Measurements from ENCODE around the gene USP2. TPM values are rescaled to one million over a fixed set of nuclear protein-coding genes. Genes with fewer than 3 reads are reported as not detected.

Gene USP2
- total RNA-seq, 1 experiment from 2014 or later, result 0.14 TPM

GRCh38 chr11:119316016-119316728 lies 65.3 kb downstream of the USP2 start:
- no peak overlapping the region for H3K27ac Mint-ChIP-seq (ENCODE audit: low read depth, unreplicated experiment)
- intact Hi-C loops (cut with micrococcal nuclease), result no loop called here
- POLR2A ChIA-PET, result interaction anchor here (0.6 to 0.9 kb wide), 2 partner anchors 18 to 214 kb away, joined by 3 read pairs; partner anchors contain the start of genes DPAGT1 and RNF26

GRCh38 chr11:119315131-119316015 lies 66.1 kb downstream of the USP2 start:
- ChIA-PET CTCF (interaction anchor here (0.6 to 2.4 kb wide), 3 partner anchors 8 to 40 kb away, joined by 4 to 9 read pairs (median 7); no protein-coding TSS in a partner anchor), POLR2A (interaction anchor here (0.9 kb wide), 1 partner anchor 19 kb away, joined by 3 read pairs; the partner anchor contains the start of gene RNF26)
- TF ChIP-seq CTCF (IDR thresholded peaks at IDR 0.05; ENCODE audit: unreplicated experiment), result no peak
- intact Hi-C loops (cut with micrococcal nuclease), result no loop called here
- BruUV-seq (replicated peaks), result no TSS peak
- DNase-seq (ENCODE audit: unreplicated experiment), result no peak
- Mint-ChIP-seq H3K27me3 (ENCODE audit: insufficient read depth, unreplicated experiment) (no peaks in the 10 kb centered on the region), H3K9me3 (ENCODE audit: unreplicated experiment) (no peaks in the 10 kb centered on the region), H3K36me3 (ENCODE audit: insufficient read depth, unreplicated experiment) (peaks cover 7% of the 10 kb centered on the region), H3K4me3 (ENCODE audit: unreplicated experiment) (peak overlapping the region; percentile 69), H3K4me1 (ENCODE audit: insufficient read depth, unreplicated experiment) (peaks cover 8% of the 10 kb centered on the region), H3K27ac (ENCODE audit: low read depth, unreplicated experiment) (no peak overlapping the region)

More at GRCh38 chr11:119316016-119316728, 65.3 kb downstream of the USP2 start:
- CTCF ChIA-PET, result interaction anchor here (0.6 to 1.1 kb wide), 5 partner anchors 9 to 39 kb away, joined by 3 to 7 read pairs (median 4); no protein-coding TSS in a partner anchor
- Mint-ChIP-seq H3K4me3 (ENCODE audit: unreplicated experiment) (peak overlapping the region; percentile 69), H3K27me3 (ENCODE audit: insufficient read depth, unreplicated experiment) (no peaks in the 10 kb centered on the region), H3K36me3 (ENCODE audit: insufficient read depth, unreplicated experiment) (peaks cover 7% of the 10 kb centered on the region), H3K4me1 (ENCODE audit: insufficient read depth, unreplicated experiment) (peaks cover 8% of the 10 kb centered on the region), H3K9me3 (ENCODE audit: unreplicated experiment) (no peaks in the 10 kb centered on the region)
- no peak for TF ChIP-seq CTCF (IDR thresholded peaks at IDR 0.05; ENCODE audit: unreplicated experiment)
- peak; percentile 63 for DNase-seq (ENCODE audit: unreplicated experiment)
- no TSS peak for BruUV-seq (replicated peaks)

- no peak for DNase-seq (ENCODE audit: unreplicated experiment)
- Mint-ChIP-seq H3K27me3 (ENCODE audit: insufficient read depth, unreplicated experiment) (no peaks in the 10 kb centered on the region), H3K36me3 (ENCODE audit: insufficient read depth, unreplicated experiment) (peaks cover 7% of the 10 kb centered on the region), H3K4me3 (ENCODE audit: unreplicated experiment) (no peak overlapping the region), H3K27ac (ENCODE audit: low read depth, unreplicated experiment) (no peak overlapping the region), H3K9me3 (ENCODE audit: unreplicated experiment) (no peaks in the 10 kb centered on the region), H3K4me1 (ENCODE audit: insufficient read depth, unreplicated experiment) (peaks cover 8% of the 10 kb centered on the region)
- ChIA-PET CTCF (interaction anchor here (1.1 to 2.4 kb wide), 2 partner anchors 9 to 109 kb away, joined by 3 to 9 read pairs; partner anchors contain the start of gene CBL), POLR2A (no interaction called here)
- intact Hi-C loops (cut with micrococcal nuclease), result no loop called here
- TF ChIP-seq CTCF (IDR thresholded peaks at IDR 0.05; ENCODE audit: unreplicated experiment), result no peak
- no TSS peak for BruUV-seq (replicated peaks)
These were observed 66.8 kb downstream of the USP2 start for GRCh38 chr11:119314726-119315125.

GRCh38 chr11:119310682-119311052 lies 70.8 kb downstream of the USP2 start:
- Mint-ChIP-seq H3K36me3 (ENCODE audit: insufficient read depth, unreplicated experiment) (peaks cover 20% of the 10 kb centered on the region), H3K4me1 (ENCODE audit: insufficient read depth, unreplicated experiment) (peaks cover 9% of the 10 kb centered on the region), H3K27ac (ENCODE audit: low read depth, unreplicated experiment) (no peak overlapping the region), H3K4me3 (ENCODE audit: unreplicated experiment) (no peak overlapping the region), H3K9me3 (ENCODE audit: unreplicated experiment) (no peaks in the 10 kb centered on the region), H3K27me3 (ENCODE audit: insufficient read depth, unreplicated experiment) (no peaks in the 10 kb centered on the region)
- ChIA-PET CTCF (interaction anchor here (7.7 kb wide), 1 partner anchor 12 kb away, joined by 62 read pairs; no protein-coding TSS in a partner anchor), POLR2A (no interaction called here)
- BruUV-seq (replicated peaks), result no TSS peak
- intact Hi-C loops (cut with micrococcal nuclease), result no loop called here
- no peak for DNase-seq (ENCODE audit: unreplicated experiment)
- no peak for TF ChIP-seq CTCF (IDR thresholded peaks at IDR 0.05; ENCODE audit: unreplicated experiment)
